GM12864 (cell line): ENCODE data around the gene PAIP2.

Experiments used
- DNase-seq: peaks from one replicate; pipeline ENCODE4 v3.0.0-alpha.2; 2011; ENCODE audit warnings: low read depth
- H3K4me3 ChIP-seq: 2 replicates; pipeline ENCODE4 v1.5.1; 2011; ENCODE audit warnings: mild to moderate bottlenecking, low read depth, low read length, control low read depth
- CTCF ChIP-seq: IDR thresholded peaks from 2 replicates; pipeline ENCODE4 v1.5.1; 2011; ENCODE audit warnings: low read depth, mild to moderate bottlenecking, moderate library complexity, low read length, control low read depth, inconsistent platforms; ENCODE audit errors: missing control alignments

The PAIP2 gene

GRCh38 chr5:139378941-139379361 lies 37.3 kb downstream of the PAIP2 start:
- no peak overlapping the region for H3K4me3 ChIP-seq
- no peak for TF ChIP-seq CTCF
- DNase-seq, result no peak

- H3K4me3 ChIP-seq, result no peak overlapping the region
- DNase-seq, result no peak
- TF ChIP-seq CTCF, result no peak
Measured at GRCh38 chr5:139379626-139380449, 38.2 kb downstream of the PAIP2 start.

DNA sequence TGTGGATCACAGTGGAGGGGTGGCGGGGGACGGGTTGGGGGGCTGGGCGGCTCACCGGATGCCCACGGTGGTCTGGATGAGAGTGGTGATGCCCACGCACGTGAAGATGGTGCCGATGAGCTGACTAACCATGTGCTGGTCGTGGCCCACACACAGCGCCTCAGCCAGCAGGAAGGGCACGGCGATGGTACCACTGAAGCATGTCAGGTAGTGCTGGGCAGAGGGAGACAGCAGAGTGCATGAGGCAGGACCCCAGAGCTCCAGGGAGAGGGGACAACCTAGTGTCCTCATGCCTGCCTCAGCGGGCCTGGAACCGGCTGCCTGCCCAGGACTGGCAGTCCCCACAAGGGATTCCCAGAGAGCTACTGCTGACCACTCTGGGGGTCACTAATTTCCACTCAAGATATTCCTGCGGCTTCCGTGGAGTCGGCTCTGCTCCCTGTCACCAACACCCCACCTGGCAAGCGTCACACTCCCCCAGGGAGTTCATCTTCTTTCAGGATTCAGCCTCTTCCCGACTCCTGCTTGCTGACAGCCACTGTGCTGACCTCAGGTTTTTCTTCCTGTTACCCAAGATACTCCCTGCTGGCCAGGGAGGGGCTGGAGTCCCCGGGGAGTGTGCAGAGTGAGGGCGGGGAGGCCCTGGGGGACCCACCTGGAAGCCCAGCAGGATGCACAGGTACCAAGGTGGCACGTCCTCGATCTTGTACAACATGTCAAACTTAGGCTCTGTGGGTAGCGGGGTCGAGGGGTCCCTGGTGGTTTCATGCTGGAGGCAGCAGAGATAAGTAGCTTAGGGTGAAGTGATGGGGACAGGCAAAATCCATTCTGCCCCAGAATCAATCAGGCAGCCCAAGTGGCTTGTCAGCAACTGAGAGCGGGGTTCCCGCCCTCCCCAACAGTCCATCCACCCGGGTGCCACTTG lies 40.4 kb downstream of the PAIP2 start:
- DNase-seq, result no peak
- TF ChIP-seq CTCF, result no peak
- H3K4me3 ChIP-seq, result no peak overlapping the region

DNA sequence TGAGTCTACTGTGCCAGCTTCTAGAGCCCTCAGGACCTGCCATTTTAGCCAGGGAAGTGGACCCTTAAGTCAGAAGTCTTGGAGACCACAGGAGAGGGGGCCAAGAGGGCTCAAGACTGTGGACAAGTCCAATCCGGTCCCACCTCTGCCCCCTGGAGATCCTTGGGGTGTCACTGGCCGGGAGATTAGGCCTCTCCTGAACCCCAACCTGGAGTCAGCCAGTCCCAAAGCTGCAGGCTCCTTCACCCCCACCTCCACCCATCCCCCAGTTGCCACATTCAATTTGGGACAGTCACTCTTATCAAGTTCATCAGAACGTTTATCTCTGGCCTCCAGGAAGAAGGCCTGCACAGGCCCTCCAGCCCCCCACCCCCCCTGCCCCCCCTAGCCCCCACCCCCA lies 41.2 kb downstream of the PAIP2 start:
- no peak for DNase-seq
- no peak overlapping the region for H3K4me3 ChIP-seq
- TF ChIP-seq CTCF, result no peak

GRCh38 chr5:139383275-139383992 lies 41.8 kb downstream of the PAIP2 start, which contains the start of gene SLC23A1:
SLC23A1 (minus strand) TSS chr5:139383297; CDS start chr5:139383253, 44 bp downstream.
- no peak for TF ChIP-seq CTCF
- H3K4me3 ChIP-seq, result no peak within 1 kb of the TSS
- no peak for DNase-seq

DNA sequence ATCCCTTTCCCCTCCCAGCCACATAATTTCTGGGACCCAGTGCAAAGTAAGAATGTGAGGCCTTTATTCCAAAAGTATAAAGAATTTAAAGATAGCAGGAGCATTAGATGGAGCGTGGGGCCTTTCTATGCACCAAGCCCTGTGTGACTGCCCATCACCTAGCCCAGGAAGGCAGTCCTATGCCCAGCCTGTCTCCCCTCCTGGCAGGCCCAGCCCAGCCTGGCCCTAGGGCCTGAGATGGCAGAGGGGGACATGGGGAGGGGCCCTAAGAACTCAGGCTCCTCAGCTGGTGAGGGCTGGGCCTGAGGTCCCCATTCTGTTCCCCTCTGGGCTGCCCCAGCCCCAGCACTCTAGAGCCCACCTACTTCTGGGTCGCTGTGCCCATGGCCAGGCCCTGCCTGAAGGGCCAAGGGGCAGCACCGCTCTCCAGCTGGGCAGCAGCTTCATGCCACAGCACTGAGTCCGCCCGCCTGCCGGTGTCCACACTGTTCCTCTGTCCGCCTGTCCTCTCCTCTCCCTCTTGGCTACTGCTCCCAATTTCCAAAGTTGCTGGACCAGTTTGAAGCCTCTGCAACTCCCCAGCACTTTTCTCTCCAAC lies 42.4 kb downstream of the PAIP2 start:
- DNase-seq, result no peak
- no peak overlapping the region for H3K4me3 ChIP-seq
- no peak for TF ChIP-seq CTCF
